Smooth muscle cell (in vitro differentiated cells): Measurements from ENCODE around the gene PLCXD1. TPM values are rescaled to one million over a fixed set of nuclear protein-coding genes. Genes with fewer than 3 reads are reported as not detected.
"Not testable (repeated sequence)": the region's sequence is repeated elsewhere in the genome, so short reads cannot be mapped to it uniquely, and the experiment has no call there.

Experiments
- DNase-seq: peaks from one replicate; lab custom pipeline; 2025; ENCODE audit not compliant: unreplicated experiment; lab: John Stamatoyannopoulos, UW
- H2AFZ ChIP-seq: fragments of 200-600 bp; sonication (generic); 2 replicates; pipeline ENCODE4 v1.6.0; 2016; ENCODE audit warnings: antibody characterized with exemption, low read depth, mild to moderate bottlenecking
- H3F3A ChIP-seq: fragments of 200-600 bp; sonication (generic); 2 replicates; pipeline ENCODE4 v1.6.0; 2017; ENCODE audit warnings: antibody characterized with exemption, low read depth
- H3K27ac ChIP-seq: fragments of 200-600 bp; sonication (generic); 2 replicates; pipeline ENCODE4 v1.5.1; 2016; ENCODE audit warnings: low read depth, mild to moderate bottlenecking
- H3K27me3 ChIP-seq: fragments of 200-600 bp; sonication (generic); 2 replicates; pipeline ENCODE4 v1.6.1; 2016; ENCODE audit warnings: low read depth, mild to moderate bottlenecking
- H3K36me3 ChIP-seq: fragments of 200-600 bp; sonication (generic); 2 replicates; pipeline ENCODE4 v1.5.1; 2016; ENCODE audit warnings: low read depth
- H3K4me1 ChIP-seq: fragments of 200-600 bp; sonication (generic); 2 replicates; pipeline ENCODE4 v1.5.1; 2016; ENCODE audit warnings: low read depth
- H3K4me2 ChIP-seq: fragments of 200-600 bp; sonication (generic); 2 replicates; pipeline ENCODE4 v1.6.0; 2016; ENCODE audit warnings: mild to moderate bottlenecking
- H3K4me3 ChIP-seq: fragments of 200-600 bp; sonication (generic); 2 replicates; pipeline ENCODE4 v1.5.1; 2016; ENCODE audit warnings: mild to moderate bottlenecking
- H3K79me2 ChIP-seq: fragments of 200-600 bp; sonication (generic); 2 replicates; pipeline ENCODE4 v1.6.0; 2016; ENCODE audit warnings: low read depth, mild to moderate bottlenecking
- H3K9ac ChIP-seq: fragments of 200-600 bp; sonication (generic); 2 replicates; pipeline ENCODE4 v1.6.0; 2016; ENCODE audit warnings: low read depth
- H3K9me3 ChIP-seq: fragments of 200-600 bp; sonication (generic); replicated peaks from 2 replicates; pipeline ENCODE4 v1.5.1; 2016; ENCODE audit warnings: low read depth
- H4K20me1 ChIP-seq: fragments of 200-600 bp; sonication (generic); 2 replicates; pipeline ENCODE4 v1.6.0; 2016; ENCODE audit warnings: low read depth
- WGBS: methylation state at CpG from one replicate; pipeline ENCODE4 v1.1.7; 2016; ENCODE audit warnings: low lambda C conversion rate; 5-methylcytosine and 5-hydroxymethylcytosine counted together
- polyA plus RNA-seq: library from polyadenylated mRNA; unstranded; fragments of >200 nt; fragmentation: Nextera tagmentation; extraction: Ambion mirVana; gene quantifications from 2 replicates; pipeline ENCODE4 v1.2.1, GENCODE V29; 2016
- total RNA-seq: library from RNA; depleted of rRNA; stranded (reverse); fragments of >200 nt; gene quantifications from 2 replicates; pipeline ENCODE4 v1.2.3, GENCODE V29; 2014
- TF ChIP-seq, protein P1 (sequence below): fragments of 200-600 bp; sonication (generic); IDR thresholded peaks from 2 replicates; pipeline ENCODE4 v1.5.1; 2017; ENCODE audit warnings: borderline replicate concordance, mild to moderate bottlenecking, antibody characterized with exemption; ENCODE audit not compliant: insufficient read depth, poor library complexity, severe bottlenecking

The PLCXD1 gene
- total and polyA plus RNA-seq, 2 experiments from 2014 or later, result 7.0 to 14.0 TPM

DNA sequence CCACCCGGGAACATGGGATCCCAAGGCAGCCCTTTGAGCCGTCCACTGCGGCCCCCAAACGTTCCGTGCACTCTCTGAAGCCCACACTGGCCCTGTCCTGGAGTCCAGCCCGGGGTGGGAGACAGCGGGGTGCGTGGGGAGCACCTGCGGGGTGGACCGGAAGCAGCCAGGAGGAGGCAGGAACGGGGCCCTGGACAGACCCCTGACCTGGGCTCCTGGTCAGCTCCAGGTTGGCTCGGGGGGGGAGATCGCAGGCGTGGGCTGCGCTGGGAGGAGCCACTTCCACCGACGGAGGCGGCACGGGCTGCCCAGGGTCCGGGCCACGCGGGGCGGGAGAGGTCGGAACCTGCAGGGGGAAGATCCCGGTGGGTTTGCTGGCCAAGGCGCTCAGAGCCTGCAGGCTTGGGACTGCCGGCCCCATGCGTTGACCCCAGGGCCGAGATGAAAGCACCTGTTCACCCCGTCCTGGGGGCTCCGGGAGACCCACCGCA, 5.7 kb upstream of the PLCXD1 start:
- peak overlapping the region; percentile 73 for H3K4me3 ChIP-seq
- H3K36me3 ChIP-seq, result no peaks in the 10 kb centered on the region
- no peaks in the 10 kb centered on the region for H3F3A ChIP-seq
- peak overlapping the region; percentile 83 for H2AFZ ChIP-seq
- TF ChIP-seq, protein P1, sequence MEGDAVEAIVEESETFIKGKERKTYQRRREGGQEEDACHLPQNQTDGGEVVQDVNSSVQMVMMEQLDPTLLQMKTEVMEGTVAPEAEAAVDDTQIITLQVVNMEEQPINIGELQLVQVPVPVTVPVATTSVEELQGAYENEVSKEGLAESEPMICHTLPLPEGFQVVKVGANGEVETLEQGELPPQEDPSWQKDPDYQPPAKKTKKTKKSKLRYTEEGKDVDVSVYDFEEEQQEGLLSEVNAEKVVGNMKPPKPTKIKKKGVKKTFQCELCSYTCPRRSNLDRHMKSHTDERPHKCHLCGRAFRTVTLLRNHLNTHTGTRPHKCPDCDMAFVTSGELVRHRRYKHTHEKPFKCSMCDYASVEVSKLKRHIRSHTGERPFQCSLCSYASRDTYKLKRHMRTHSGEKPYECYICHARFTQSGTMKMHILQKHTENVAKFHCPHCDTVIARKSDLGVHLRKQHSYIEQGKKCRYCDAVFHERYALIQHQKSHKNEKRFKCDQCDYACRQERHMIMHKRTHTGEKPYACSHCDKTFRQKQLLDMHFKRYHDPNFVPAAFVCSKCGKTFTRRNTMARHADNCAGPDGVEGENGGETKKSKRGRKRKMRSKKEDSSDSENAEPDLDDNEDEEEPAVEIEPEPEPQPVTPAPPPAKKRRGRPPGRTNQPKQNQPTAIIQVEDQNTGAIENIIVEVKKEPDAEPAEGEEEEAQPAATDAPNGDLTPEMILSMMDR, result no peak
- peaks cover 8% of the 10 kb centered on the region for H3K4me1 ChIP-seq
- WGBS, result 25% methylated on average over 24 of the region's 32 CpGs
- DNase-seq, result no peak
- no peaks in the 10 kb centered on the region for H3K79me2 ChIP-seq
- H3K27me3 ChIP-seq, result no peaks in the 10 kb centered on the region
- no peak overlapping the region for H3K27ac ChIP-seq
- H4K20me1 ChIP-seq, result no peaks in the 10 kb centered on the region
- H3K4me2 ChIP-seq, result peak overlapping the region; percentile 97
- peak overlapping the region; percentile 86 for H3K9ac ChIP-seq
- H3K9me3 ChIP-seq, result no peaks in the 10 kb centered on the region

GRCh38 chrX:275967-276580, 5.1 kb upstream of the PLCXD1 start:
- WGBS, result 1% methylated on average over 30 of the region's 36 CpGs
- Histone ChIP-seq H3K4me3 (peak overlapping the region; percentile 73), H3K9me3 (no peaks in the 10 kb centered on the region), H3K4me1 (peaks cover 8% of the 10 kb centered on the region), H3K27ac (peak overlapping the region; percentile 74), H3K4me2 (peak overlapping the region; percentile 97), H3K79me2 (no peaks in the 10 kb centered on the region), H3K36me3 (no peaks in the 10 kb centered on the region), H3K9ac (peak overlapping the region; percentile 86), H4K20me1 (no peaks in the 10 kb centered on the region), H3F3A (no peaks in the 10 kb centered on the region), H2AFZ (peak overlapping the region; percentile 83), H3K27me3 (no peaks in the 10 kb centered on the region)
- DNase-seq, result no peak
- TF ChIP-seq, protein P1, result no peak

DNA sequence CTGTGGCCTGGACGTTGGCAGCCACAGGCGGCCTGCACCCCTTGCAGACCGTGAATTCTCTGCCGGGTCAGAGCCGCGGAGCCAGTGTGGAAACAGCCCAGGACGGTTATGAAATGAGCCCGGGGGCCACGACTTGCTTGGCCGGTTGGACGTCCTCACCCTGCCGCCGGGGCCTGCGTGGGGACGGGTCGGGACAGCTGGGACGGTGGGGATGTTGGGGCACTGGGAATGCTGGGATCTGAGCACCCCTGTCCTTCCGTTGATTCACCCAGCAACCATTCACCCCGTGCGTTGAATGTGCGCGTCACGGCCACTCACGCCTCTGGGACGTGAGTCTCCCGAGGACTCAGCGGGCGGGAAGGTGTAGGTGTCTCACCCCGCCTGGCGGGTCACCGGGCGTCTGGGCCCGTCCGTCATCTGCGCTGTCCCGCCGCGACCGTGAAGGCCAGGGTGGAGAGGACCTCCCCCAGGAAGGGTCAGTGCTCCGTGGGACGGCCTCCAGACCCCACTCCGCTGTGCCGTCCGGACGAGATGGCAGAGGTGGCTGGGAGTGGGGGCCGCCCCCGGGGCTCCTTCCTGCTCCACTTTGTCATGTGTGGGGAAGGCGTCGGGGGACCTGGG, 4.5 kb upstream of the PLCXD1 start:
- peak overlapping the region; percentile 73 for H3K4me3 ChIP-seq
- H2AFZ ChIP-seq, result peak overlapping the region; percentile 83
- H3K27me3 ChIP-seq, result no peaks in the 10 kb centered on the region
- no peaks in the 10 kb centered on the region for H3K79me2 ChIP-seq
- 3% methylated on average over 46 of the region's 49 CpGs for WGBS
- H3K9ac ChIP-seq, result peak overlapping the region; percentile 86
- H3K36me3 ChIP-seq, result no peaks in the 10 kb centered on the region
- no peak for DNase-seq
- H3F3A ChIP-seq, result no peaks in the 10 kb centered on the region
- H4K20me1 ChIP-seq, result no peaks in the 10 kb centered on the region
- TF ChIP-seq, protein P1, result no peak
- no peaks in the 10 kb centered on the region for H3K9me3 ChIP-seq
- H3K27ac ChIP-seq, result peak overlapping the region; percentile 74
- peak overlapping the region; percentile 97 for H3K4me2 ChIP-seq
- H3K4me1 ChIP-seq, result peaks cover 8% of the 10 kb centered on the region

DNA sequence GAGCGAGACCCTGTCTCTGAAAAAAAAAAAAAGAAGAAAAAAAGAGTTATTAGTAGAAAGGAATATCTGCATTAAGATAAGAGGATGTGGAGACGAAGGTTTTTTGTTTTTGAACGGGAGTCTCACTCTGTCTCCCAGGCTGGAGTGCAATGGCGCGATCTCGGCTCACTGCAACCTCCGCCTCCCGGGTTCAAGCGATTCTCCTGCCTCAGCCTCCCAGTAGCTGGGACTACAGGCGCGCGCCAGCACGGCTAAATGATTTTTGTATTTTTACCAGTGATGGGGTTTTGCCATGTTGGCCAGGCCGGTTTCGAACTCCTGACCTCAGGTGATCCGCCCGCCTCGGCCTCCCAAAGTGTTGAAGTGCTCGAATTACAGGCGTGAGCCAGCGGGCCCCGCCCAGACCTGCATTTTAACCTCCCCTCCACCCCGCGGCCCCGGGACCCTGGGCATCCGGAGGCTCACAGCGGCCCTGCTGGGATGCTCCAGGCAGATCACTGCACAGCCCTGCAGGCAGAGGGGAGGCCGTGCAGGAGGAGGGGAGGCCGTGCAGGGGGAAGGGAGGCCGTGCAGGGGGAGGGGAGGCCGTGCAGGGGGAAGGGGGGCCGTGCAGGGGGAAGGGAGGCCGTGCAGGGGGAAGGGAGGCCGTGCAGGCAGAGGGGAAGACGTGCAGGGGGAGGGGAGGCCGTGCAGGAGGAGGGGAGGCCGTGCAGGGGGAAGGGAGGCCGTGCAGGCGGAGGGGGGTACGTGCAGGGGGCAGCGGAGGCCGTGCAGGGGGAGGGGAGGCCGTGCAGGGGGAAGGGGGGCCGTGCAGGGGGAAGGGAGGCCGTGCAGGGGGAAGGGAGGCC, 1.2 kb upstream of the PLCXD1 start:
- not testable (repeated sequence) for H3K9ac ChIP-seq, H3K36me3 ChIP-seq, H3K4me3 ChIP-seq, H4K20me1 ChIP-seq, H3K9me3 ChIP-seq, H3K27ac ChIP-seq, H3K27me3 ChIP-seq, H2AFZ ChIP-seq, H3F3A ChIP-seq, H3K4me2 ChIP-seq, DNase-seq, H3K79me2 ChIP-seq
- peaks cover 11% of the 10 kb centered on the region for H3K4me1 ChIP-seq
- WGBS, result 90% methylated on average over 20 of the region's 45 CpGs

- H4K20me1 ChIP-seq, H3K9ac ChIP-seq, H3K4me3 ChIP-seq, H3K4me2 ChIP-seq, H3K36me3 ChIP-seq, H3K79me2 ChIP-seq, H3K27ac ChIP-seq, H3K9me3 ChIP-seq, DNase-seq, H2AFZ ChIP-seq, H3F3A ChIP-seq, H3K4me1 ChIP-seq, H3K27me3 ChIP-seq: not testable (repeated sequence)
- WGBS, result no CpG with 5 or more reads among the region's 24 CpGs
Measured at GRCh38 chrX:280722-281121, 459 bp upstream of the PLCXD1 start.
